Measurements from ENCODE around the gene KRT83.
A peak's percentile ranks its signal among the peaks of the same experiment; 100 is the strongest.

Gene KRT83

GRCh38 chr12:52278575-52279421 is 42.4 kb downstream of the KRT83 start:
- Mint-ChIP-seq H3K27ac (no peak overlapping the region), H3K27me3 (no peaks in the 10 kb centered on the region), H3K4me3 (peak overlapping the region; percentile 43)

GRCh38 chr12:52277486-52278245 is 43.5 kb downstream of the KRT83 start:
- no peaks in the 10 kb centered on the region for H3K9me3 Mint-ChIP-seq
- H3K36me3 Mint-ChIP-seq = no peaks in the 10 kb centered on the region
- peaks cover 5% of the 10 kb centered on the region for H3K4me1 Mint-ChIP-seq
- H3K27me3 Mint-ChIP-seq = no peaks in the 10 kb centered on the region
- H3K27ac Mint-ChIP-seq = no peak overlapping the region
- no peak overlapping the region for H3K4me3 Mint-ChIP-seq

More at GRCh38 chr12:52278575-52279421, 42.4 kb downstream of the KRT83 start:
- H3K36me3 Mint-ChIP-seq = no peaks in the 10 kb centered on the region
- peaks cover 5% of the 10 kb centered on the region for H3K4me1 Mint-ChIP-seq
- H3K9me3 Mint-ChIP-seq = no peaks in the 10 kb centered on the region

GRCh38 chr12:52275686-52276085 is 45.5 kb downstream of the KRT83 start:
- no peak overlapping the region for H3K27ac Mint-ChIP-seq
- no peaks in the 10 kb centered on the region for H3K9me3 Mint-ChIP-seq
- no peak overlapping the region for H3K4me3 Mint-ChIP-seq
- H3K27me3 Mint-ChIP-seq = peaks cover 5% of the 10 kb centered on the region
- H3K36me3 Mint-ChIP-seq = no peaks in the 10 kb centered on the region
- peaks cover 5% of the 10 kb centered on the region for H3K4me1 Mint-ChIP-seq

GRCh38 chr12:52274521-52275120 is 46.6 kb downstream of the KRT83 start, which contains the start of gene KRT86:
KRT86 (plus strand) TSS chr12:52274645; CDS start chr12:52301917, 27,272 bp downstream.
- Mint-ChIP-seq H3K36me3 (no peaks in the 10 kb centered on the region), H3K4me1 (peaks cover 5% of the 10 kb centered on the region), H3K9me3 (no peaks in the 10 kb centered on the region), H3K27ac (no peak within 1 kb of the TSS), H3K4me3 (no peak within 1 kb of the TSS), H3K27me3 (peaks cover 9% of the 10 kb centered on the region)

GRCh38 chr12:52271158-52271557 is 50.0 kb downstream of the KRT83 start:
- peak overlapping the region; percentile 61 for H3K27ac Mint-ChIP-seq
- no peaks in the 10 kb centered on the region for H3K36me3 Mint-ChIP-seq
- no peaks in the 10 kb centered on the region for H3K9me3 Mint-ChIP-seq
- peaks cover 11% of the 10 kb centered on the region for H3K27me3 Mint-ChIP-seq
- no peak overlapping the region for H3K4me3 Mint-ChIP-seq
- H3K4me1 Mint-ChIP-seq = no peaks in the 10 kb centered on the region

GRCh38 chr12:52270541-52271070 is 50.6 kb downstream of the KRT83 start:
- Mint-ChIP-seq H3K36me3 (no peaks in the 10 kb centered on the region), H3K9me3 (no peaks in the 10 kb centered on the region), H3K27me3 (peaks cover 11% of the 10 kb centered on the region), H3K27ac (no peak overlapping the region), H3K4me3 (no peak overlapping the region), H3K4me1 (no peaks in the 10 kb centered on the region)

- Mint-ChIP-seq H3K4me3 (no peak overlapping the region), H3K27ac (no peak overlapping the region), H3K36me3 (no peaks in the 10 kb centered on the region), H3K27me3 (peaks cover 11% of the 10 kb centered on the region), H3K4me1 (no peaks in the 10 kb centered on the region), H3K9me3 (no peaks in the 10 kb centered on the region)
Observed at GRCh38 chr12:52268212-52268611, 53.0 kb downstream of the KRT83 start.

GRCh38 chr12:52267699-52268098 is 53.5 kb downstream of the KRT83 start:
- no peak overlapping the region for H3K27ac Mint-ChIP-seq
- no peaks in the 10 kb centered on the region for H3K36me3 Mint-ChIP-seq
- no peak overlapping the region for H3K4me3 Mint-ChIP-seq
- H3K4me1 Mint-ChIP-seq = no peaks in the 10 kb centered on the region
- H3K9me3 Mint-ChIP-seq = no peaks in the 10 kb centered on the region
- H3K27me3 Mint-ChIP-seq = peaks cover 11% of the 10 kb centered on the region

GRCh38 chr12:52267266-52267665 is 53.9 kb downstream of the KRT83 start:
- Mint-ChIP-seq H3K27ac (no peak overlapping the region), H3K9me3 (no peaks in the 10 kb centered on the region), H3K4me3 (no peak overlapping the region), H3K4me1 (no peaks in the 10 kb centered on the region), H3K36me3 (no peaks in the 10 kb centered on the region), H3K27me3 (peaks cover 11% of the 10 kb centered on the region)

- Mint-ChIP-seq H3K9me3 (no peaks in the 10 kb centered on the region), H3K4me3 (no peak overlapping the region), H3K4me1 (no peaks in the 10 kb centered on the region), H3K27ac (no peak overlapping the region), H3K36me3 (no peaks in the 10 kb centered on the region), H3K27me3 (peaks cover 15% of the 10 kb centered on the region)
Observed at GRCh38 chr12:52266514-52266913, 54.7 kb downstream of the KRT83 start.

GRCh38 chr12:52264435-52264825 is 56.8 kb downstream of the KRT83 start:
- peaks cover 20% of the 10 kb centered on the region for H3K27me3 Mint-ChIP-seq
- H3K27ac Mint-ChIP-seq = no peak overlapping the region
- peaks cover 8% of the 10 kb centered on the region for H3K4me1 Mint-ChIP-seq
- no peaks in the 10 kb centered on the region for H3K36me3 Mint-ChIP-seq
- H3K9me3 Mint-ChIP-seq = no peaks in the 10 kb centered on the region
- no peak overlapping the region for H3K4me3 Mint-ChIP-seq

Data from activated naive CD4-positive, alpha-beta T cell treated with anti-CD3 and anti-CD28 coated beads, Interleukin-2, amount 50 U/mL, for 24 hours (primary cell).